ENCODE measurements around the gene KCNH3. TPM values are rescaled to one million over a fixed set of nuclear protein-coding genes. Genes with fewer than 3 reads are reported as not detected.
A peak's percentile ranks its signal among the peaks of the same experiment; 100 is the strongest.
"Not testable (repeated sequence)": the region's sequence is repeated elsewhere in the genome, so short reads cannot be mapped to it uniquely, and the experiment has no call there.

Gene KCNH3
- total and polyA plus RNA-seq, 2 donors from 2014 or later: 1.4 to 2.8 TPM

- intact Hi-C loops (cut with DNase I): no loop called here
- no peak for DNase-seq
- Histone ChIP-seq H3K4me3 (ENCODE audit: low read length in 3 of 3) (no peak overlapping the region), H3K27me3 (ENCODE audit: control insufficient read depth, insufficient read depth, low read length) (no peaks in the 10 kb centered on the region), H3K27ac (ENCODE audit: low read depth in 2 of 2, low read length in 2 of 2) (no peak overlapping the region), H3K9me3 (ENCODE audit: control insufficient read depth in 2 of 3, insufficient read depth in 1 of 3, low read length in 3 of 3) (no peaks in the 10 kb centered on the region), H3K4me1 (ENCODE audit: control insufficient read depth in 2 of 3, insufficient read depth in 2 of 3, low read depth in 1 of 3, low read length in 3 of 3) (no peaks in the 10 kb centered on the region), H3K9ac (ENCODE audit: low read length in 3 of 3) (no peak overlapping the region), H3K36me3 (ENCODE audit: control insufficient read depth in 2 of 3, insufficient read depth in 3 of 3, low read length in 3 of 3) (peaks cover 0 to 2% (median 0%) of the 10 kb centered on the region in 3 donors)
- TF ChIP-seq, protein P1, sequence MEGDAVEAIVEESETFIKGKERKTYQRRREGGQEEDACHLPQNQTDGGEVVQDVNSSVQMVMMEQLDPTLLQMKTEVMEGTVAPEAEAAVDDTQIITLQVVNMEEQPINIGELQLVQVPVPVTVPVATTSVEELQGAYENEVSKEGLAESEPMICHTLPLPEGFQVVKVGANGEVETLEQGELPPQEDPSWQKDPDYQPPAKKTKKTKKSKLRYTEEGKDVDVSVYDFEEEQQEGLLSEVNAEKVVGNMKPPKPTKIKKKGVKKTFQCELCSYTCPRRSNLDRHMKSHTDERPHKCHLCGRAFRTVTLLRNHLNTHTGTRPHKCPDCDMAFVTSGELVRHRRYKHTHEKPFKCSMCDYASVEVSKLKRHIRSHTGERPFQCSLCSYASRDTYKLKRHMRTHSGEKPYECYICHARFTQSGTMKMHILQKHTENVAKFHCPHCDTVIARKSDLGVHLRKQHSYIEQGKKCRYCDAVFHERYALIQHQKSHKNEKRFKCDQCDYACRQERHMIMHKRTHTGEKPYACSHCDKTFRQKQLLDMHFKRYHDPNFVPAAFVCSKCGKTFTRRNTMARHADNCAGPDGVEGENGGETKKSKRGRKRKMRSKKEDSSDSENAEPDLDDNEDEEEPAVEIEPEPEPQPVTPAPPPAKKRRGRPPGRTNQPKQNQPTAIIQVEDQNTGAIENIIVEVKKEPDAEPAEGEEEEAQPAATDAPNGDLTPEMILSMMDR (IDR thresholded peaks at IDR 0.05; ENCODE audit: borderline replicate concordance, extremely low read depth, insufficient read depth): no peak
- no peak for FAIRE-seq
Observed at GRCh38 chr12:49507139-49507538, 31.7 kb upstream of the KCNH3 start.

DNA sequence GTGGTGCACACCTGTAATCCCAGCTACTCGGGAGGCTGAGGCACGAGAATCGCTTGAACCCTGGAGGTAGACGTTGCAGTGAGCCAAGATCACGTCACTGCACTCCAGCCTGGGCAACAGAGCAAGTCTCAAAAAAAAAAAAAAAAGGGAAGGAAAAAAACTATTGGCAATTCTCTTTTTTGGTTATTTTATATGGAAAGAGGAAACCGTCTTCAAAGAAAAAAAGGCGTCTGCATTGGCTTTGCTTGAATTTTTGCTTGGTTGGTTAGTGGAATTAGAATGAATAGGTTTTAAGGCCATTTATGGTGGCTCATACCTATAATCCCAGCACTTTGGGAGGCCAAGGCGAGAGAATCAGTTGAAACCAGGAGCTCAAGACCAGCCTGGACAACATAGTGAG lies 29.1 kb upstream of the KCNH3 start:
- intact Hi-C loops (cut with DNase I): loop anchor here (5.0 kb wide), 1 partner anchor 152 kb away; no protein-coding TSS in a partner anchor
- not testable (repeated sequence) for H3K36me3 ChIP-seq (ENCODE audit: control insufficient read depth in 2 of 3, insufficient read depth in 3 of 3, low read length in 3 of 3); FAIRE-seq; DNase-seq; H3K9ac ChIP-seq (ENCODE audit: low read length in 3 of 3); H3K27ac ChIP-seq (ENCODE audit: low read depth in 2 of 2, low read length in 2 of 2); H3K27me3 ChIP-seq (ENCODE audit: control insufficient read depth, insufficient read depth, low read length); H3K4me3 ChIP-seq (ENCODE audit: low read length in 3 of 3); H3K9me3 ChIP-seq (ENCODE audit: control insufficient read depth in 2 of 3, insufficient read depth in 1 of 3, low read length in 3 of 3); H3K4me1 ChIP-seq (ENCODE audit: control insufficient read depth in 2 of 3, insufficient read depth in 2 of 3, low read depth in 1 of 3, low read length in 3 of 3)

DNA sequence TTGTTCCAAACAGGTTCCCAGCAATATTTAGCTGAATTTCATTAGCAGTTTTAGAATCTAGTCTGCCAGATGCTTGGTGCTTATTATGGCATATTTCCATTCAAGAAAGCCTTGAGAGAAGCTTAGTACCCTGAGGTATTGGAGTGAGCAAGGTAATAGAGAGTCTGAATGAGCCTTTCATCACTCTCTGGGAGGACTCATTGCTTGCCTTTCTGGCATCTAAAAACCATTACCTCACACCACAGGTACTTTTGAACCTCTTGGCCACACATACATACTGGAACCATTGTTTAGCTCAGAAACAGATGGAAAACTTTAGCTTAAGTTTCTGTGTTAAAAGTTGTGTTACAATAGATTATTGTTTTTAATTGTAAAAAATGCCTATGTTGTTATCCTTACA lies 27.4 kb upstream of the KCNH3 start:
- intact Hi-C loops (cut with DNase I): loop anchor here (5.0 kb wide), 1 partner anchor 154 kb away; no protein-coding TSS in a partner anchor
- no peaks in the 10 kb centered on the region for H3K4me1 ChIP-seq (ENCODE audit: control insufficient read depth in 2 of 3, insufficient read depth in 2 of 3, low read depth in 1 of 3, low read length in 3 of 3)
- no peaks in the 10 kb centered on the region for H3K27me3 ChIP-seq (ENCODE audit: control insufficient read depth, insufficient read depth, low read length)
- no peak overlapping the region for H3K9ac ChIP-seq (ENCODE audit: low read length in 3 of 3)
- peaks cover 0 to 2% (median 0%) of the 10 kb centered on the region in 3 donors for H3K36me3 ChIP-seq (ENCODE audit: control insufficient read depth in 2 of 3, insufficient read depth in 3 of 3, low read length in 3 of 3)
- no peaks in the 10 kb centered on the region for H3K9me3 ChIP-seq (ENCODE audit: control insufficient read depth in 2 of 3, insufficient read depth in 1 of 3, low read length in 3 of 3)
- peak in 2 of 5 donors; percentile 10 to 19 for DNase-seq
- TF ChIP-seq, protein P1 (IDR thresholded peaks at IDR 0.05; ENCODE audit: borderline replicate concordance, extremely low read depth, insufficient read depth): no peak
- no peak for FAIRE-seq
- no peak overlapping the region for H3K4me3 ChIP-seq (ENCODE audit: low read length in 3 of 3)
- H3K27ac ChIP-seq (ENCODE audit: low read depth in 2 of 2, low read length in 2 of 2): no peak overlapping the region

GRCh38 chr12:49512546-49512945 lies 26.3 kb upstream of the KCNH3 start:
- no peaks in the 10 kb centered on the region for H3K36me3 ChIP-seq (ENCODE audit: control insufficient read depth in 2 of 3, insufficient read depth in 3 of 3, low read length in 3 of 3)

More at GRCh38 chr12:49512546-49512945, 26.3 kb upstream of the KCNH3 start:
- H3K9ac ChIP-seq (ENCODE audit: low read length in 3 of 3): no peak overlapping the region
- TF ChIP-seq, protein P1 (IDR thresholded peaks at IDR 0.05; ENCODE audit: borderline replicate concordance, extremely low read depth, insufficient read depth): no peak
- DNase-seq (no peak), FAIRE-seq (no peak)
- no peak overlapping the region for H3K4me3 ChIP-seq (ENCODE audit: low read length in 3 of 3)
- H3K9me3 ChIP-seq (ENCODE audit: control insufficient read depth in 2 of 3, insufficient read depth in 1 of 3, low read length in 3 of 3): no peaks in the 10 kb centered on the region
- intact Hi-C loops (cut with DNase I): loop anchor here (5.0 kb wide), 1 partner anchor 155 kb away; no protein-coding TSS in a partner anchor
- no peak overlapping the region for H3K27ac ChIP-seq (ENCODE audit: low read depth in 2 of 2, low read length in 2 of 2)
- H3K27me3 ChIP-seq (ENCODE audit: control insufficient read depth, insufficient read depth, low read length): no peaks in the 10 kb centered on the region
- H3K4me1 ChIP-seq (ENCODE audit: control insufficient read depth in 2 of 3, insufficient read depth in 2 of 3, low read depth in 1 of 3, low read length in 3 of 3): no peaks in the 10 kb centered on the region

All from kidney (tissue), 14 donors.